Mucosa of stomach (tissue), 1 donor: ENCODE results near the gene SRRM5.

Experiments
- H3K27me3 ChIP-seq: one replicate; pipeline ENCODE4 v1.7.0; 2013; ENCODE audit warnings: mild to moderate bottlenecking, low read length; ENCODE audit not compliant: control insufficient read depth, insufficient read depth
- H3K36me3 ChIP-seq: one replicate; pipeline ENCODE4 v1.7.0; 2013; ENCODE audit warnings: low read length; ENCODE audit not compliant: control insufficient read depth, insufficient read depth
- H3K4me1 ChIP-seq: one replicate; pipeline ENCODE4 v1.7.0; 2013; ENCODE audit warnings: mild to moderate bottlenecking, low read length; ENCODE audit not compliant: control insufficient read depth, insufficient read depth
- H3K4me3 ChIP-seq: one replicate; pipeline ENCODE4 v1.7.0; 2013; ENCODE audit warnings: low read length
- H3K9ac ChIP-seq: one replicate; pipeline ENCODE4 v1.7.0; 2013; ENCODE audit warnings: mild to moderate bottlenecking, low read length, moderate library complexity
- H3K9me3 ChIP-seq: one replicate; pipeline ENCODE4 v1.7.0; 2013; ENCODE audit warnings: mild to moderate bottlenecking, low read length, moderate library complexity; ENCODE audit not compliant: control insufficient read depth
- donor health status: Pancreatic carcinoma.

Gene SRRM5

GRCh38 chr19:43606569-43607229 lies 5.2 kb upstream of the SRRM5 start:
- H3K4me3 ChIP-seq: no peak overlapping the region
- H3K4me1 ChIP-seq: no peaks in the 10 kb centered on the region
- H3K27me3 ChIP-seq: no peaks in the 10 kb centered on the region
- no peaks in the 10 kb centered on the region for H3K36me3 ChIP-seq
- H3K9ac ChIP-seq: no peak overlapping the region
- no peaks in the 10 kb centered on the region for H3K9me3 ChIP-seq

GRCh38 chr19:43607238-43608205 lies 4.4 kb upstream of the SRRM5 start:
- H3K36me3 ChIP-seq: no peaks in the 10 kb centered on the region
- no peak overlapping the region for H3K4me3 ChIP-seq
- H3K9ac ChIP-seq: no peak overlapping the region

GRCh38 chr19:43609872-43610271 lies 2.0 kb upstream of the SRRM5 start:
- no peaks in the 10 kb centered on the region for H3K9me3 ChIP-seq
- H3K4me3 ChIP-seq: no peak overlapping the region
- no peak overlapping the region for H3K9ac ChIP-seq
- H3K27me3 ChIP-seq: no peaks in the 10 kb centered on the region
- H3K4me1 ChIP-seq: no peaks in the 10 kb centered on the region
- H3K36me3 ChIP-seq: no peaks in the 10 kb centered on the region

More at GRCh38 chr19:43607238-43608205, 4.4 kb upstream of the SRRM5 start:
- no peaks in the 10 kb centered on the region for H3K27me3 ChIP-seq
- no peaks in the 10 kb centered on the region for H3K9me3 ChIP-seq
- H3K4me1 ChIP-seq: no peaks in the 10 kb centered on the region

GRCh38 chr19:43610493-43610892 lies 1.4 kb upstream of the SRRM5 start:
- Histone ChIP-seq H3K9me3 (no peaks in the 10 kb centered on the region), H3K4me3 (no peak overlapping the region), H3K9ac (no peak overlapping the region), H3K27me3 (no peaks in the 10 kb centered on the region), H3K36me3 (no peaks in the 10 kb centered on the region), H3K4me1 (no peaks in the 10 kb centered on the region)

GRCh38 chr19:43612374-43612773 lies 486 bp downstream of the SRRM5 start:
- H3K27me3 ChIP-seq: no peaks in the 10 kb centered on the region
- H3K36me3 ChIP-seq: no peaks in the 10 kb centered on the region
- no peak overlapping the region for H3K9ac ChIP-seq
- H3K9me3 ChIP-seq: no peaks in the 10 kb centered on the region
- H3K4me3 ChIP-seq: no peak overlapping the region
- no peaks in the 10 kb centered on the region for H3K4me1 ChIP-seq

- Histone ChIP-seq H3K4me1 (peaks cover 13% of the 10 kb centered on the region), H3K4me3 (no peak overlapping the region), H3K36me3 (no peaks in the 10 kb centered on the region), H3K9ac (no peak overlapping the region), H3K27me3 (no peaks in the 10 kb centered on the region), H3K9me3 (no peaks in the 10 kb centered on the region)
Measured at GRCh38 chr19:43616306-43616705, 4.4 kb downstream of the SRRM5 start.

GRCh38 chr19:43616954-43617353 lies 5.1 kb downstream of the SRRM5 start:
- no peaks in the 10 kb centered on the region for H3K9me3 ChIP-seq
- H3K4me1 ChIP-seq: peaks cover 13% of the 10 kb centered on the region
- H3K36me3 ChIP-seq: no peaks in the 10 kb centered on the region
- no peaks in the 10 kb centered on the region for H3K27me3 ChIP-seq
- no peak overlapping the region for H3K4me3 ChIP-seq
- H3K9ac ChIP-seq: no peak overlapping the region

GRCh38 chr19:43618921-43619261 lies 7.0 kb downstream of the SRRM5 start:
- Histone ChIP-seq H3K27me3 (no peaks in the 10 kb centered on the region), H3K36me3 (no peaks in the 10 kb centered on the region), H3K4me1 (peaks cover 13% of the 10 kb centered on the region), H3K9me3 (no peaks in the 10 kb centered on the region), H3K9ac (peak overlapping the region; percentile 72), H3K4me3 (peak overlapping the region; percentile 56)

- no peaks in the 10 kb centered on the region for H3K9me3 ChIP-seq
- peaks cover 13% of the 10 kb centered on the region for H3K4me1 ChIP-seq
- peak within 1 kb of the TSS; percentile 56 for H3K4me3 ChIP-seq
- no peaks in the 10 kb centered on the region for H3K27me3 ChIP-seq
- peak within 1 kb of the TSS; percentile 72 for H3K9ac ChIP-seq
- no peaks in the 10 kb centered on the region for H3K36me3 ChIP-seq
Measured at GRCh38 chr19:43619262-43620060, 7.6 kb downstream of the SRRM5 start, which contains the start of gene ZNF428. ZNF428 (minus strand) TSS chr19:43619629; CDS start chr19:43614304, 5,325 bp downstream.

GRCh38 chr19:43620061-43621001 lies 8.4 kb downstream of the SRRM5 start:
- Histone ChIP-seq H3K36me3 (no peaks in the 10 kb centered on the region), H3K9ac (peak overlapping the region; percentile 72), H3K9me3 (no peaks in the 10 kb centered on the region), H3K27me3 (no peaks in the 10 kb centered on the region), H3K4me1 (peaks cover 13% of the 10 kb centered on the region), H3K4me3 (peak overlapping the region; percentile 56)

GRCh38 chr19:43622070-43622469 lies 10.2 kb downstream of the SRRM5 start:
- Histone ChIP-seq H3K9me3 (no peaks in the 10 kb centered on the region), H3K27me3 (no peaks in the 10 kb centered on the region), H3K4me1 (peaks cover 13% of the 10 kb centered on the region), H3K9ac (no peak overlapping the region), H3K36me3 (no peaks in the 10 kb centered on the region), H3K4me3 (no peak overlapping the region)
